NCI-H1092 (cell line): Measurements from ENCODE around the gene LCT.

Experiments used
- DNase-seq: peaks from one replicate; lab custom pipeline; 2025; lab: John Stamatoyannopoulos, UW

Gene LCT

GRCh38 chr2:135741395-135742324 lies 95.3 kb downstream of the LCT start, which contains the start of gene UBXN4:
TSS of gene UBXN4 (plus strand) at chr2:135741855. CDS start at chr2:135741930, 75 bp downstream.
- peak; percentile 95 for DNase-seq

DNA sequence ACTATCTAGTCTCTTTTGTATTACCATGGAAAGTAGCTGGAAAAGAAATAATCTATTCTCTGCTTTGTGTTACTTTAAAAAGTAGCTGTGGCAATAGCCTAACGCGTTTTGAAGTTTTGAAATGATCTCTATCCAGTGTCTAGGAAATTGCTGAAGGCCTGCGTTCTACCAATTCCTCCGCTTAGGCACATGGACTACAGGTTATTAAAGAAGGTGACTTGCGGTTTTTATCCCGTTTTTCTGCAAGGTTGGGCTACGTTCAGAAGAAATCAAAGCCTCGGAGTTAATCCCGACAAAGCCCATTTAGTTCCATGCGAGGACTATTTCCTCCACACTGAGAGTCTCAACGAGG lies 96.0 kb downstream of the LCT start:
- no peak for DNase-seq

GRCh38 chr2:135740206-135740605 lies 96.8 kb downstream of the LCT start:
- no peak for DNase-seq
